Endodermal cell (in vitro differentiated cells): ENCODE measurements around the gene SPNS3. TPM values are rescaled to one million over a fixed set of nuclear protein-coding genes. Genes with fewer than 3 reads are reported as not detected.

Experiments
- DNase-seq: peaks from one replicate; pipeline ENCODE4 v3.0.0-alpha.2; 2017
- H3K27ac ChIP-seq: 2 replicates; pipeline ENCODE4 v1.5.1; 2013; ENCODE audit warnings: mild to moderate bottlenecking, low read depth, low read length, moderate library complexity
- H3K27me3 ChIP-seq: 2 replicates; pipeline ENCODE4 v1.6.1; 2013; ENCODE audit warnings: mild to moderate bottlenecking, low read length, moderate library complexity; ENCODE audit not compliant: insufficient read depth, control insufficient read depth, poor library complexity, severe bottlenecking
- H3K36me3 ChIP-seq: 2 replicates; pipeline ENCODE4 v1.7.0; 2013; ENCODE audit warnings: mild to moderate bottlenecking, low read length, moderate library complexity; ENCODE audit not compliant: control insufficient read depth, insufficient read depth
- H3K4me1 ChIP-seq: one replicate; pipeline ENCODE4 v1.7.0; 2013; ENCODE audit warnings: low read length; ENCODE audit not compliant: control insufficient read depth, insufficient read depth
- H3K4me3 ChIP-seq: 2 replicates; pipeline ENCODE4 v1.5.1; 2013; ENCODE audit warnings: mild to moderate bottlenecking, low read length, moderate library complexity
- H3K9ac ChIP-seq: 2 replicates; pipeline ENCODE4 v1.6.1; 2013; ENCODE audit warnings: mild to moderate bottlenecking, low read length, moderate library complexity; ENCODE audit not compliant: poor library complexity, severe bottlenecking; ENCODE audit errors: extremely low read depth
- H3K9me3 ChIP-seq: 2 replicates; pipeline ENCODE4 v1.6.1; 2013; ENCODE audit warnings: mild to moderate bottlenecking, low read length, moderate library complexity; ENCODE audit not compliant: control insufficient read depth
- H3K27ac Mint-ChIP-seq: 2 replicates; pipeline ENCODE4 v1.8.0; 2020; ENCODE audit warnings: mixed read lengths
- H3K27me3 Mint-ChIP-seq: 2 replicates; pipeline ENCODE4 v1.8.0; 2021; ENCODE audit warnings: mild to moderate bottlenecking, mixed read lengths; ENCODE audit not compliant: insufficient read depth
- H3K36me3 Mint-ChIP-seq: 2 replicates; pipeline ENCODE4 v1.8.0; 2020; ENCODE audit warnings: low read depth, mixed read lengths
- H3K4me1 Mint-ChIP-seq: 2 replicates; pipeline ENCODE4 v1.8.0; 2020; ENCODE audit warnings: mixed read lengths
- H3K4me3 Mint-ChIP-seq: 2 replicates; pipeline ENCODE4 v1.8.0; 2020; ENCODE audit warnings: mild to moderate bottlenecking, moderate library complexity, mixed read lengths
- H3K9me3 Mint-ChIP-seq: 2 replicates; pipeline ENCODE4 v1.8.0; 2020; ENCODE audit warnings: mild to moderate bottlenecking, mixed read lengths
- CTCF ChIP-seq: fragments of 200-600 bp; sonication (generic); conservative IDR thresholded peaks from 2 replicates; pipeline ENCODE4 v1.5.0; 2021; ENCODE audit warnings: antibody characterized with exemption, mild to moderate bottlenecking
- WGBS, 2 experiments: methylation state at CpG; one replicate each; pipeline versions ENCODE4 v1.1.5 to v1.1.7; 2013; ENCODE audit warnings: missing lambda C conversion rate in 2 of 2, mixed read lengths in 1 of 2; ENCODE audit not compliant: insufficient coverage in 1 of 2, insufficient read length in 1 of 2; 5-methylcytosine and 5-hydroxymethylcytosine counted together
- total RNA-seq, 2 donors: library from RNA; stranded (reverse); fragmentation: NEBNext Ultra II Directional in 1 of 2; extraction: Animal tissue kit (Norgen Biotek cat#: 25700) in 1 of 2; gene quantifications; 2 replicates in 1 of 2; 3 replicates in 1 of 2; pipeline ENCODE4 v1.2.1, GENCODE V29; 2021

The SPNS3 gene
- total RNA-seq, 2 donors from 2014 or later = not detected

GRCh38 chr17:4449736-4450135 is 16.0 kb downstream of the SPNS3 start:
- H3K36me3 Mint-ChIP-seq = no peaks in the 10 kb centered on the region

GRCh38 chr17:4450710-4451316 is 17.1 kb downstream of the SPNS3 start:
- no peaks in the 10 kb centered on the region for H3K4me1 Mint-ChIP-seq
- no peak overlapping the region for H3K27ac Mint-ChIP-seq
- no peak overlapping the region for H3K27ac ChIP-seq
- no peak for DNase-seq
- H3K9me3 Mint-ChIP-seq = no peaks in the 10 kb centered on the region
- H3K27me3 Mint-ChIP-seq = no peaks in the 10 kb centered on the region
- no peaks in the 10 kb centered on the region for H3K27me3 ChIP-seq
- no peaks in the 10 kb centered on the region for H3K36me3 ChIP-seq
- H3K36me3 Mint-ChIP-seq = no peaks in the 10 kb centered on the region
- 86 to 91% methylated on average over 6 to 14 of the region's 14 CpGs for WGBS, 2 experiments
- no peaks in the 10 kb centered on the region for H3K4me1 ChIP-seq
- H3K9ac ChIP-seq = no peak overlapping the region
- H3K9me3 ChIP-seq = no peaks in the 10 kb centered on the region
- H3K4me3 ChIP-seq = no peak overlapping the region
- no peak overlapping the region for H3K4me3 Mint-ChIP-seq
- TF ChIP-seq CTCF = no peak

More at GRCh38 chr17:4449736-4450135, 16.0 kb downstream of the SPNS3 start:
- H3K4me1 Mint-ChIP-seq = no peaks in the 10 kb centered on the region
- Histone ChIP-seq H3K36me3 (no peaks in the 10 kb centered on the region), H3K27me3 (no peaks in the 10 kb centered on the region), H3K9me3 (no peaks in the 10 kb centered on the region), H3K4me1 (no peaks in the 10 kb centered on the region), H3K27ac (no peak overlapping the region), H3K9ac (no peak overlapping the region), H3K4me3 (no peak overlapping the region)
- WGBS, 2 experiments = 85 to 91% methylated on average over 8 to 11 of the region's 11 CpGs
- no peak for TF ChIP-seq CTCF
- DNase-seq = no peak
- H3K27ac Mint-ChIP-seq = no peak overlapping the region
- H3K9me3 Mint-ChIP-seq = no peaks in the 10 kb centered on the region
- no peaks in the 10 kb centered on the region for H3K27me3 Mint-ChIP-seq
- H3K4me3 Mint-ChIP-seq = no peak overlapping the region

DNA sequence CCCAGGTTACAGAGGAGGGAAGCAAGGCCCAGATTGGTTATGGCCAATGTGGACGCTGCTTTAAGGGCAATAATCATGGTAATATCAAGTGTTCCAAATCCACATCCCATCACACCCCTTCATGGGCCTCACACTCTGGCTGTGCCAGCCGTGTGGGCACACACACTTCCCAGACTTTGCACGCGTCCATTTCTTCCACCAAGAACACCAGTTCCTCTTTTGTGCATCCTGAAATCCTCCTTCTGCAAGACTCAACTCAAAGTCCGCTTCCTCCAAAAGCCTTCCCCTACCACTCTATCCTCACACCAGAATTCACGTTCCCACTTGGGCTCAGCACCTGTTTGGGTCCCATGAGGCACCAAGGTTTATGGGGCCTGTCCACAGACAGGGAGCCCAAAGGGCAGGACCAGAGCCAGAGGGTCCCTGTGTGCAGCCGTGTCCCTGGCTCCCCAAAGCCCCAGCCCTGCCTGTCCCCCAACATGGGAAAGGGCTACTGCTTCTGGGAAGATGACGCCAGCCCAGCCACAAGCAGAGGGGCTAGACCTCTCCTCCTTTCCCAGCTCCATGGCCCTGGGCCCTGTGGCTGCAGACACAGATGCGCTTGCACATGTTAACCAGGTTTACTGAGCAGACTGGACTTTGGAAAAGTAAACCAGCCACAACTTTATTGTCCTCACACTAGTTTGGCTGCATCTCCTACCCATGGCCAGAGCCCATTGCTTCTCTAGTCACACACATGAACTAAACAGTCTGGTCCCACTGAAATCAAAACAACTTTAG is 20.3 kb downstream of the SPNS3 start:
- H3K27me3 Mint-ChIP-seq = no peaks in the 10 kb centered on the region
- Histone ChIP-seq H3K4me3 (no peak overlapping the region), H3K9ac (no peak overlapping the region), H3K27me3 (no peaks in the 10 kb centered on the region), H3K9me3 (no peaks in the 10 kb centered on the region), H3K36me3 (no peaks in the 10 kb centered on the region), H3K4me1 (no peaks in the 10 kb centered on the region), H3K27ac (no peak overlapping the region)
- H3K36me3 Mint-ChIP-seq = no peaks in the 10 kb centered on the region
- H3K4me1 Mint-ChIP-seq = no peaks in the 10 kb centered on the region
- DNase-seq = no peak
- 91 to 95% methylated on average over 5 to 9 of the region's 9 CpGs for WGBS, 2 experiments
- TF ChIP-seq CTCF = no peak
- no peaks in the 10 kb centered on the region for H3K9me3 Mint-ChIP-seq
- no peak overlapping the region for H3K27ac Mint-ChIP-seq
- no peak overlapping the region for H3K4me3 Mint-ChIP-seq
